H1 (cell line): ENCODE data around the gene SMAD6. TPM values are rescaled to one million over a fixed set of nuclear protein-coding genes. Genes with fewer than 3 reads are reported as not detected.

Source experiments
- CHD2 ChIP-seq: IDR thresholded peaks from 2 replicates; pipeline ENCODE4 v1.6.1; 2012; ENCODE audit warnings: low read length, improper control_type of control experiment
- HDAC2 ChIP-seq, 2 experiments: fragments of 300-600 bp in 1 of 2; sonication (generic) in 1 of 2; IDR thresholded peaks; 2 replicates each; pipeline ENCODE4 v1.6.1; 2011 to 2012; ENCODE audit warnings: low read depth in 2 of 2, low read length in 2 of 2, mild to moderate bottlenecking in 2 of 2, moderate library complexity in 2 of 2, borderline replicate concordance in 1 of 2, inconsistent platforms in 1 of 2
- JUND ChIP-seq: IDR thresholded peaks from 2 replicates; pipeline ENCODE4 v1.6.1; 2011; ENCODE audit warnings: mild to moderate bottlenecking, improper control_type of control experiment, low read length
- RBBP5 ChIP-seq: IDR thresholded peaks from 2 replicates; pipeline ENCODE4 v1.7.1; 2012; ENCODE audit warnings: low read depth, mild to moderate bottlenecking, inconsistent platforms, low read length, moderate library complexity, borderline replicate concordance
- RNF2 ChIP-seq: fragments of 200-900, 300-1000 bp; sonication (generic); IDR thresholded peaks from 2 replicates; pipeline ENCODE4 v1.7.1; 2016; ENCODE audit warnings: borderline replicate concordance, low read depth, mild to moderate bottlenecking, antibody characterized with exemption, low read length; ENCODE audit not compliant: poor library complexity, severe bottlenecking; ENCODE audit errors: missing control alignments
- SIX5 ChIP-seq: IDR thresholded peaks from 2 replicates; pipeline ENCODE4 v1.6.1; 2011; ENCODE audit warnings: mild to moderate bottlenecking, low read depth, low read length
- SP2 ChIP-seq: IDR thresholded peaks from 2 replicates; pipeline ENCODE4 v1.6.1; 2012; ENCODE audit warnings: mild to moderate bottlenecking, low read length, inconsistent platforms
- TBP ChIP-seq: IDR thresholded peaks from 2 replicates; pipeline ENCODE4 v1.6.1; 2011; ENCODE audit warnings: low read depth, low read length, improper control_type of control experiment
- polyA plus RNA-seq, 7 experiments: library from polyadenylated mRNA; depleted of rRNA in 3 of 7; stranded (reverse) in 5 of 7; unstranded in 2 of 7; fragments of >200 nt in 5 of 7; fragments of 200-250 nt in 2 of 7; gene quantifications; 1 replicate in 5 of 7; 2 replicates in 1 of 7; 4 replicates in 1 of 7; pipeline versions ENCODE4 v1.2.1 to v1.2.3, GENCODE V29; 2011 to 2013; ENCODE audit warnings: missing spikeins in 2 of 7, mixed read lengths in 2 of 7
- total RNA-seq: library from RNA; stranded (reverse); fragmentation: NEBNext Ultra II Directional; extraction: Animal tissue kit (Norgen Biotek cat#: 25700); gene quantifications from 2 replicates; pipeline ENCODE4 v1.2.1, GENCODE V29; 2021

Gene SMAD6
- total and polyA plus RNA-seq, 2 of the 8 experiments (the other 6 are each of a cell fraction or from before 2014, with no cell fraction given) = 1.8 to 7.0 TPM

DNA sequence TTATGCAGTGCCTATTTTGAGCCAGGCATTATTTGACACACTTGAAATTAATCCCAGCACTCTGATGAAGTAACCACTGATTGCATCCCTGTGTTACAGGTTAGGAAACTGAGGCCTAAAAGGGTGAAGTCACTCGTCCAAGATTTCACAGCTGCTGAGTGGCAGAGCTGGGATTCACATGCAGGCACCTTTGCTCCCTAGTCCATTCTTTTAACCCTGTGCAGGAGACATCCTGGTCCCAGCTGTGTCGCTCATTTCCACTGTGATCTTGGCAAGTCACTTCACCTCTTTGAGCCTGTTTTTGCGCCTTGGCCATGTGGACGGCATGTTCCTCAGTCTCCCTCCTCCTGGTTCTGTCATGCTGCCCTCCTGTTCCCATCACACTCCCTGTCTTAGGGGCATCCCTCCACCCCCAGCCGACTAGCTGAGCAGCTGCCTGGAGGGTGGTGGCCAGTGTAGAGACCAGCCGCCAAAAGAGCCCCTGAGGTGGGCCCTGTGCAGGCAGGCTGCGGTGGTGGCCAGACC, 70.6 kb downstream of the SMAD6 start (continued):
- TF ChIP-seq RNF2 (no peak), SP2 (no peak), RBBP5 (no peak), HDAC2 (IDR thresholded peaks at IDR 0.05; ENCODE audit: borderline replicate concordance in 1 of 2, low read depth in 2 of 2, low read length in 2 of 2) (no peak), CHD2 (no peak), SIX5 (no peak), JUND (no peak), TBP (no peak)
